SK-N-SH (cell line): ENCODE data around the gene TOR1AIP1. TPM values are rescaled to one million over a fixed set of nuclear protein-coding genes. Genes with fewer than 3 reads are reported as not detected.
"Not testable (repeated sequence)": the region's sequence is repeated elsewhere in the genome, so short reads cannot be mapped to it uniquely, and the experiment has no call there.

Experiments used
- CTCF ChIA-PET: fragments of 300-600, 350-600 bp; formaldehyde crosslinking; extraction: SDS; loops from one replicate; lab custom pipeline; 2021; lab: Yijun Ruan, JAX
- POLR2A ChIA-PET: fragments of 350-600 bp; sonication (Branson Sonifier 250); formaldehyde crosslinking; extraction: SDS; loops from one replicate; lab custom pipeline; 2020; ENCODE audit warnings: antibody characterized with exemption, inconsistent platforms; lab: Yijun Ruan, JAX
- DNase-seq: peaks from one replicate; pipeline ENCODE4 v3.0.0; 2012
- H2AFZ ChIP-seq: fragments of 200-600 bp; sonication (generic); 2 replicates; pipeline ENCODE4 v1.8.1; 2016; ENCODE audit warnings: antibody characterized with exemption, mild to moderate bottlenecking, low read depth
- H3F3A ChIP-seq: fragments of 200-600 bp; sonication (generic); replicated peaks from 2 replicates; pipeline ENCODE3; 2016; ENCODE audit warnings: antibody characterized with exemption, mild to moderate bottlenecking; ENCODE audit not compliant: insufficient read depth
- H3K27ac ChIP-seq, 2 experiments: fragments of 200-500 bp in 1 of 2; fragments of 200-600 bp in 1 of 2; sonication (Bioruptor generic) in 1 of 2; sonication (generic), shearing (Covaris generic) in 1 of 2; 2 replicates each; pipeline versions ENCODE4 v1.5.1 to v1.6.1; 2014 to 2016; ENCODE audit warnings: low read depth in 2 of 2, inconsistent platforms in 1 of 2, low read length in 1 of 2, mild to moderate bottlenecking in 1 of 2, mixed read lengths in 1 of 2
- H3K27me3 ChIP-seq: fragments of 200-600 bp; sonication (generic), shearing (Covaris generic); 2 replicates; pipeline ENCODE4 v1.6.1; 2016; ENCODE audit warnings: mixed run types; ENCODE audit not compliant: insufficient read depth
- H3K36me3 ChIP-seq, 2 experiments: fragments of 200-500 bp in 1 of 2; fragments of 200-600 bp in 1 of 2; sonication (Bioruptor generic) in 1 of 2; sonication (generic) in 1 of 2; replicated peaks in 1 of 2; 2 replicates each; pipeline versions ENCODE3 to v1.5.1; 2014 to 2016; ENCODE audit warnings: low read length in 1 of 2, mild to moderate bottlenecking in 1 of 2; ENCODE audit not compliant: insufficient read depth in 2 of 2, control insufficient read depth in 1 of 2
- H3K4me1 ChIP-seq, 2 experiments: fragments of 200-500 bp in 1 of 2; fragments of 200-600 bp in 1 of 2; sonication (Bioruptor generic) in 1 of 2; sonication (generic), shearing (Covaris generic) in 1 of 2; 2 replicates each; pipeline versions ENCODE4 v1.5.1 to v1.6.1; 2014 to 2016; ENCODE audit warnings: low read depth in 1 of 2, low read length in 1 of 2, mixed run types in 1 of 2; ENCODE audit not compliant: insufficient read depth in 2 of 2, control insufficient read depth in 1 of 2
- H3K4me2 ChIP-seq: fragments of 200-600 bp; sonication (generic), shearing (Covaris generic); 2 replicates; pipeline ENCODE4 v1.6.1; 2017; ENCODE audit warnings: mixed run types
- H3K4me3 ChIP-seq, 2 experiments: fragments of 200-500 bp in 1 of 2; fragments of 200-600 bp in 1 of 2; sonication (Bioruptor generic) in 1 of 2; sonication (generic), shearing (Covaris generic) in 1 of 2; 2 replicates each; pipeline versions ENCODE4 v1.5.1 to v1.8.1; 2014 to 2016; ENCODE audit warnings: low read depth in 2 of 2, inconsistent platforms in 1 of 2, low read length in 1 of 2, mild to moderate bottlenecking in 1 of 2, mixed read lengths in 1 of 2, moderate library complexity in 1 of 2
- H3K79me2 ChIP-seq: fragments of 200-600 bp; sonication (generic); 2 replicates; pipeline ENCODE4 v1.8.1; 2017; ENCODE audit warnings: mild to moderate bottlenecking; ENCODE audit not compliant: insufficient read depth
- H3K9ac ChIP-seq: fragments of 200-600 bp; sonication (generic); 2 replicates; pipeline ENCODE4 v1.6.1; 2017; ENCODE audit warnings: mixed run types
- H3K9me2 ChIP-seq: fragments of 200-600 bp; sonication (generic); 2 replicates; pipeline ENCODE4 v1.6.1; 2017; ENCODE audit warnings: mixed run types
- H3K9me3 ChIP-seq: fragments of 200-600 bp; sonication (generic); 2 replicates; pipeline ENCODE4 v1.6.1; 2017; ENCODE audit warnings: mixed run types, mild to moderate bottlenecking, moderate library complexity
- H4K20me1 ChIP-seq: fragments of 200-600 bp; sonication (generic); 2 replicates; pipeline ENCODE4 v1.6.1; 2017; ENCODE audit warnings: mild to moderate bottlenecking, mixed run types; ENCODE audit not compliant: insufficient read depth
- CHD2 ChIP-seq: fragments of 150-350 bp; IDR thresholded peaks from 2 replicates; pipeline ENCODE4 v1.6.1; 2018; ENCODE audit warnings: low read length; ENCODE audit not compliant: partially characterized antibody
- CTCF ChIP-seq: fragments of 200-600 bp; sonication (generic); IDR thresholded peaks from 2 replicates; pipeline ENCODE4 v1.6.1; 2017; ENCODE audit warnings: antibody characterized with exemption, mild to moderate bottlenecking, moderate library complexity
- EZH2phosphoT487 ChIP-seq: fragments of 200-600 bp; sonication (generic); IDR thresholded peaks from 2 replicates; pipeline ENCODE4 v1.6.1; 2017; ENCODE audit warnings: low read depth, mixed run types, mild to moderate bottlenecking, antibody characterized with exemption, moderate library complexity, borderline replicate concordance
- FOSL2 ChIP-seq: IDR thresholded peaks from 2 replicates; pipeline ENCODE4 v1.4.0; 2012; ENCODE audit warnings: low read depth, mild to moderate bottlenecking, moderate library complexity, borderline replicate concordance
- FOXM1 ChIP-seq: IDR thresholded peaks from 2 replicates; pipeline ENCODE4 v1.4.0; 2012; ENCODE audit warnings: low read depth, mild to moderate bottlenecking
- GATA2 ChIP-seq: sonication (generic); formaldehyde crosslinking; IDR thresholded peaks from 2 replicates; pipeline ENCODE4 v1.5.0; 2020; ENCODE audit warnings: mild to moderate bottlenecking, missing genetic modification reagents
- MXI1 ChIP-seq: IDR thresholded peaks from 2 replicates; pipeline ENCODE4 v1.6.1; 2012; ENCODE audit warnings: mild to moderate bottlenecking, low read depth, low read length, improper control_type of control experiment
- NRF1 ChIP-seq: IDR thresholded peaks from 2 replicates; pipeline ENCODE4 v1.6.1; 2012; ENCODE audit warnings: low read depth, mild to moderate bottlenecking, low read length
- RAD21 ChIP-seq: IDR thresholded peaks from 2 replicates; pipeline ENCODE4 v1.6.1; 2012; ENCODE audit warnings: mild to moderate bottlenecking, low read length
- RCOR1 ChIP-seq: fragments of 150-350 bp; IDR thresholded peaks from 2 replicates; pipeline ENCODE4 v1.6.1; 2017; ENCODE audit warnings: antibody characterized with exemption, low read length
- SIN3A ChIP-seq: IDR thresholded peaks from 2 replicates; pipeline ENCODE4 v1.6.1; 2012; ENCODE audit warnings: low read depth, mild to moderate bottlenecking, low read length, moderate library complexity, borderline replicate concordance
- USF2 ChIP-seq: fragments of 150-350 bp; IDR thresholded peaks from 2 replicates; pipeline ENCODE4 v1.6.1; 2017; ENCODE audit warnings: antibody characterized with exemption, low read length, low read depth, borderline replicate concordance
- WGBS: methylation state at CpG from one replicate; pipeline ENCODE4 v1.1.6; 2017; ENCODE audit warnings: low lambda C conversion rate; 5-methylcytosine and 5-hydroxymethylcytosine counted together
- polyA plus RNA-seq, 3 experiments: library from polyadenylated mRNA; depleted of rRNA; stranded (reverse); fragments of >200 nt; gene quantifications; 2 replicates each; pipeline ENCODE4 v1.2.3, GENCODE V29; 2012

TOR1AIP1 gene
- polyA plus RNA-seq, 1 of the 3 experiments (the other 2 are of a cell fraction): 11.8 TPM

- CTCF ChIA-PET: interaction anchor here (1.1 to 1.7 kb wide), 3 partner anchors 15 to 38 kb away, joined by 3 to 7 read pairs (median 5); no protein-coding TSS in a partner anchor
- TF ChIP-seq FOXM1: no peak
- no peak for TF ChIP-seq SIN3A
- no peak for TF ChIP-seq CHD2
- TF ChIP-seq RAD21: no peak
- TF ChIP-seq RCOR1: no peak
- TF ChIP-seq USF2: no peak
- no peak for TF ChIP-seq MXI1
- no peak for TF ChIP-seq GATA2 (CRISPR knock-in tag)
- TF ChIP-seq EZH2phosphoT487: no peak
- no peak for TF ChIP-seq CTCF
- no peak for TF ChIP-seq FOSL2
- no peak for TF ChIP-seq NRF1
These were observed 29.0 kb upstream of the TOR1AIP1 start for GRCh38 chr1:179853102-179853501.

GRCh38 chr1:179855831-179856230 is 26.3 kb upstream of the TOR1AIP1 start:
- H3K36me3 ChIP-seq: peaks cover 66 to 78% of the 10 kb centered on the region in 2 experiments
- H3K9me2 ChIP-seq, H3K9ac ChIP-seq, H3K4me2 ChIP-seq, H3K27ac ChIP-seq, H3K4me3 ChIP-seq, H3K27me3 ChIP-seq, H3K4me1 ChIP-seq, H2AFZ ChIP-seq, H4K20me1 ChIP-seq, DNase-seq, H3K9me3 ChIP-seq, POLR2A ChIA-PET: not testable (repeated sequence)
- WGBS: 97% methylated on average over 4 of the region's 4 CpGs
- CTCF ChIA-PET: interaction anchor here (1.4 kb wide), 1 partner anchor 149 kb away, joined by 4 read pairs; no protein-coding TSS in a partner anchor
- peaks cover 18% of the 10 kb centered on the region for H3F3A ChIP-seq
- peaks cover 15% of the 10 kb centered on the region for H3K79me2 ChIP-seq

More at GRCh38 chr1:179853102-179853501, 29.0 kb upstream of the TOR1AIP1 start:
- Histone ChIP-seq H3K36me3 (peaks cover 72 to 80% of the 10 kb centered on the region in 2 experiments), H3K27me3 (no peaks in the 10 kb centered on the region), H3K27ac (no peak overlapping the region), H3F3A (peaks cover 6% of the 10 kb centered on the region), H3K9ac (no peak overlapping the region), H3K9me2 (no peaks in the 10 kb centered on the region), H4K20me1 (no peaks in the 10 kb centered on the region), H3K4me2 (no peak overlapping the region), H3K9me3 (no peaks in the 10 kb centered on the region), H3K79me2 (peaks cover 4% of the 10 kb centered on the region), H3K4me1 (no peaks in the 10 kb centered on the region), H3K4me3 (no peak overlapping the region), H2AFZ (no peak overlapping the region)
- DNase-seq: no peak
- WGBS: 88% methylated on average over 1 of the region's 1 CpG
- POLR2A ChIA-PET: no interaction called here
